ENCODE data around the gene PRICKLE1.

GRCh38 chr12:42432517-42433140 is 156.9 kb downstream of the PRICKLE1 start:
- TF ChIP-seq BHLHE40 (IDR thresholded peaks at IDR 0.05; ENCODE audit: low read depth, low read length), result no peak
- no peak for TF ChIP-seq RCOR1 (IDR thresholded peaks at IDR 0.05; ENCODE audit: insufficient replicate concordance, low read length)
- TF ChIP-seq CTCF (conservative IDR thresholded peaks at IDR 0.05; ENCODE audit: low read depth, low read length), result no peak
- TF ChIP-seq USF2 (IDR thresholded peaks at IDR 0.05; ENCODE audit: low read depth, low read length), result no peak
- no peak for TF ChIP-seq MAFK (IDR thresholded peaks at IDR 0.05; ENCODE audit: low read depth, low read length)
- TF ChIP-seq CHD1 (IDR thresholded peaks at IDR 0.05; ENCODE audit: low read depth, low read length), result no peak
- no peak for TF ChIP-seq CEBPB (IDR thresholded peaks at IDR 0.05; ENCODE audit: low read depth, low read length)
- TF ChIP-seq NFE2L2 (IDR thresholded peaks at IDR 0.05; ENCODE audit: low read depth, low read length), result no peak
- TF ChIP-seq POLR2A (IDR thresholded peaks at IDR 0.05; ENCODE audit: low read depth, low read length), result no peak
- TF ChIP-seq RFX5 (IDR thresholded peaks at IDR 0.05; ENCODE audit: low read depth, low read length), result no peak
- no peak for TF ChIP-seq RAD21 (IDR thresholded peaks at IDR 0.05; ENCODE audit: low read length)
- no peak for TF ChIP-seq MXI1 (IDR thresholded peaks at IDR 0.05; ENCODE audit: borderline replicate concordance, low read depth, low read length)
- TF ChIP-seq SMC3 (IDR thresholded peaks at IDR 0.05; ENCODE audit: low read depth, low read length), result no peak
